ENCODE results near the gene HEMGN.
"Not testable (repeated sequence)": the region's sequence is repeated elsewhere in the genome, so short reads cannot be mapped to it uniquely, and the experiment has no call there.

HEMGN gene, protein sequence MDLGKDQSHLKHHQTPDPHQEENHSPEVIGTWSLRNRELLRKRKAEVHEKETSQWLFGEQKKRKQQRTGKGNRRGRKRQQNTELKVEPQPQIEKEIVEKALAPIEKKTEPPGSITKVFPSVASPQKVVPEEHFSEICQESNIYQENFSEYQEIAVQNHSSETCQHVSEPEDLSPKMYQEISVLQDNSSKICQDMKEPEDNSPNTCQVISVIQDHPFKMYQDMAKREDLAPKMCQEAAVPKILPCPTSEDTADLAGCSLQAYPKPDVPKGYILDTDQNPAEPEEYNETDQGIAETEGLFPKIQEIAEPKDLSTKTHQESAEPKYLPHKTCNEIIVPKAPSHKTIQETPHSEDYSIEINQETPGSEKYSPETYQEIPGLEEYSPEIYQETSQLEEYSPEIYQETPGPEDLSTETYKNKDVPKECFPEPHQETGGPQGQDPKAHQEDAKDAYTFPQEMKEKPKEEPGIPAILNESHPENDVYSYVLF

DNA sequence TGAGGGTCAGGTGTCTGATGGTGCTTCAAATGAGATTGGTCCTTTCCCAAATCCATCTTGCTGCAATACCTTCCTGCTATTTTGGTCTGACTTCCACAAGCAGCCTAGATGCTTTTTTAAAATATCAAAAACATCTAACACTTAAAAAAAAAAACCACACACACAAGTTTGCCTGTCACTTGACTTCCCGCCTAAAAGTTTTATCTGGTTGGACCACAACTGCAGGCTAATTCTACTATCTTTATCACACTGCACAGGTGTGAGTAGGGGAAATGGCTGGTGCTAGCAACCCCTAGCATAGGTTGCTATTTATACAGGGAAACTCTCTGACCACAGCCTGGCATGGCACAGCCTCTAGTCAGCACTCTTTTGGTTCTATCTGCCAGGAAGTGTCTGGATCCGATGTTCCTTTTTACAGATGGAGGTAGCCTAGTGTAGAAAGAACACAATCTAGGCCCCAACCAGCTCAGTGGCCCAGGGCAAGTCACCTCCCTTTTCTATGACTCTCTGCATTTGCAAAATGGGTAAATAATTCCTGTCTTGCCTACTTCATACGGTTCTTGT, at the start of gene HEMGN:
TSS of gene HEMGN (minus strand) at position 92 of the 564 bp plus-strand sequence. CDS start at position 56, 36 bp downstream.
- in situ Hi-C loops (cut with MboI; ENCODE audit: low sequenced_read_pairs): no loop called here

DNA sequence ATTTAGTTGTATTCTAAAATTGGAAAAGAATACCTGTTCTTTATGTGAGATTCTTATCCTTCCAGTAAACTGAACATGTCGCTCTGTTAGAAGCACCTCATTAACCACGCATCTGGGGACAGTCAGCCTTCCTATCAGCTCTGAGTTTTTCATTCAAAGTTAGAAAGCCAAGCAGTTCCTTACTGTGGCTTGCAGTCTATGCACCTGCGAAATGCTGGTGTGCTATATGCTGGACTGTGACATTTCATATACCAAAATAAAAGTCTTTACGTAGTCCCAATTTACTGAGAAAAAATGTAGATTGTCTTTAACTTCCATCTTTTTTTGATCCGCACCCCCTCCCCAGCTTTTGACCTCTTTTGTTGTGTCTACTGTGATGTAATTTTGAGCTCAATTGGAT, 49.5 kb upstream of the HEMGN start:
- in situ Hi-C loops (cut with MboI; ENCODE audit: low sequenced_read_pairs): no loop called here

DNA sequence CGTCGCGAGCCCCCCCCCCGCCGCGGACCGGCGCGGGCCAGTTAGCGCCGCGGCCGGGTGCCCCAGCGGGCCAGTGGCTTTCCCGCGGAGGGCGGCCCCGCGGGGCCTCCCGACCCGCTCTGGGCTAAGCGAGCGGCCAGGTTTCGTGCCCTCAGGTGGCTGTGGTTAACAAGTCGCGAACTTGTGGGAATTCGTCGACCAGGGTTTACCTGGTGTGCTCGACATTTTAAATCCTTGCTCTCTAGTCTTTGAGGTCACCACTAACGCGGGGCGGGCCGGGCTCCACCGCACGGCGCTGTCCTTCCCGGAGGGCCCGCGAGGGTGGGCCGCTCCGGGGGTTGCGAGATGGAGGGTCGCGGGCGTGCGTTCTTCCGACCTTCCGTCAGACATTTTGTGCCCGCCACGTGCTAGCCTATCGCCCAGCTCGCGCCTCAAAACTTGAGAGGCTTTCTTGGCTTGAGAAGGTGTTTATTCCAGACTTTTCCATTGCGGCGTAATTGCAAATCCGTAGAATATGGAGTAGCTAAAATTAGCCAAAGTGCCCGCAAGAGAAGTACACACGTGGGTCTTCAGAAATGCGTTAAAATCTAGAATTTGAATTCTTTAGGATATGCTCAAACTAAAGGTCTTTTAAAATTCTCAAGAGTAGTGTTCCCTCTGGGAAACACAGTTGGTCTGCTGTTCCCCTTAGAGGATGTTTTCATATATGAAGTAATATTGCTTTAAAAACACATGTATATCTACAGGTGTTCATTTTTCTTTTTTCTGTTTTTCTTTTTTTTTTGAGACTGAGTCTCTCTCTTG, 47.3 kb upstream of the HEMGN start:
- in situ Hi-C loops (cut with MboI; ENCODE audit: low sequenced_read_pairs): no loop called here

DNA sequence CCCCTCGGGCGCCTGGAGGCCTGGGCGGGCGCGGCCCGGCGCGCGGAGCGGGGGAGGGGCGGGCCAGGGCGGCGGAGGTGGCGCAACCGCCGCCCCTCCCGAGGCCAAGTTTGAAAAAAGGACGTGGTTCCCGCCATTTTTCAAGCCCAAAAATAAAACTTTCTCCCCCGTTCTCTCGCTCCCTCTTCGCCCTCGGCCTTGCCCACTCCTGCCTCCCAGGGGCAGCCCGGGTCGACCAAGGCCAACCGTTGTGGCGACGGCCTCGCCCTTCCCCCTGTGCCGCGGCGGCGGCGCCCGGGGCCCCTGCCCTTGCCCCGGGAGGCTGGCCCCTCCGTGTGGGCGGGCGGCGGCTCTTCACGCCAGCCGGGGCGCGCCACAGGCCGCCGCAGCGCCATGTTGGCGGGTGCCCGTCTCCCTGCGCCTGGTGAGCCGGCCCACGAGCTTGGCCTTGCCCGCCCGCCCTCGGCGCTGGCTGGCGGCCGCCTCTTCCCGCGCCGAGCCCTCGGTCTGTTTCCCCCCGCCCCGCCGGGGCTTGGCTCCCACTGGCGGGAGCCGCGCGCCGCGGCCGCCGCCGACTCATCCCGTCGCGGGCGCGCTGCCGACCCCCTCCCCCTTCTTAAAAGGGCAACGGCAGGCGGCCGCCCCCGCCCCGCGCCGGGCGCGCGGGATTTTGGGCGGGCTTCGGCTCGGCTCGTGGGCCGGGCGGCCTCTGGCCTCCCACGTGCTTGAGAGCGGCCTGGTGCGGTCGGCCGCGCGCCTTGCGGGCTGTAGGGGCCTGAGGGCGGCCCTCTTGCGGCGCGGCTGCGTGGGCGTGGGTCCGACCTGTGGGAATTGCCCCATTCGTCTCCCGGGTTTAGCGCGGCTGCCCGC, 46.5 kb upstream of the HEMGN start:
- in situ Hi-C loops (cut with MboI; ENCODE audit: low sequenced_read_pairs): no loop called here

DNA sequence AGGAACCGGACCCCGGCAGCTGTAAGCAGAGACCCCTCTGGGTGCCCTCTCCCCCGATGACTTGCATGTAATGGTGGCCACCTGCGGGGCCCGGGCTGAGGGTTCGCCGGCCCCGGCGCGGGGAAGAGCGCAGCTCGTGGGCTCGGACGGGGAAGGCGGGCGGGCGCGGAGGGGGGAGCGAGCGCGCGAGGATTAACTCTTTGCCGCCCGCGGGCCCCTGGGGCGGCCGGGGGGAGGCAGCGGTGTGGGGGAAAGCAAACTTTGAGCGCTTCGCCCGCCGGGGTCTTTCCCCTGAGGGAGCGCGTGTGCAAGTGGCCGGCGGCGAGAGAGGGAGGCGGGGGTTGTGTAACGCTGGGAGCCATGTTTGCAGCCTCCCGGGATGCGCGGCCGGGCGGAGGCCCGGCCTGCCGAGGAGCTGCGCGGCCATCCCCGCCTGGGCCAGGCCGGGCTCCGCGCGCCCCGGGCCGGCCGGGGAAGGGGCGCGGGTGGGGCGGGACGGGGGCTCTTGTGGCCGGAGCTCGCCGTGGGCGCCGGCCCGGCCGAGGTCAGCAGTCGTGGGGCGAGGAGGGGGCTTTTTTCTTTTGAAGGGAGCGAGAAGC, 45.7 kb upstream of the HEMGN start:
- in situ Hi-C loops (cut with MboI; ENCODE audit: low sequenced_read_pairs): no loop called here

DNA sequence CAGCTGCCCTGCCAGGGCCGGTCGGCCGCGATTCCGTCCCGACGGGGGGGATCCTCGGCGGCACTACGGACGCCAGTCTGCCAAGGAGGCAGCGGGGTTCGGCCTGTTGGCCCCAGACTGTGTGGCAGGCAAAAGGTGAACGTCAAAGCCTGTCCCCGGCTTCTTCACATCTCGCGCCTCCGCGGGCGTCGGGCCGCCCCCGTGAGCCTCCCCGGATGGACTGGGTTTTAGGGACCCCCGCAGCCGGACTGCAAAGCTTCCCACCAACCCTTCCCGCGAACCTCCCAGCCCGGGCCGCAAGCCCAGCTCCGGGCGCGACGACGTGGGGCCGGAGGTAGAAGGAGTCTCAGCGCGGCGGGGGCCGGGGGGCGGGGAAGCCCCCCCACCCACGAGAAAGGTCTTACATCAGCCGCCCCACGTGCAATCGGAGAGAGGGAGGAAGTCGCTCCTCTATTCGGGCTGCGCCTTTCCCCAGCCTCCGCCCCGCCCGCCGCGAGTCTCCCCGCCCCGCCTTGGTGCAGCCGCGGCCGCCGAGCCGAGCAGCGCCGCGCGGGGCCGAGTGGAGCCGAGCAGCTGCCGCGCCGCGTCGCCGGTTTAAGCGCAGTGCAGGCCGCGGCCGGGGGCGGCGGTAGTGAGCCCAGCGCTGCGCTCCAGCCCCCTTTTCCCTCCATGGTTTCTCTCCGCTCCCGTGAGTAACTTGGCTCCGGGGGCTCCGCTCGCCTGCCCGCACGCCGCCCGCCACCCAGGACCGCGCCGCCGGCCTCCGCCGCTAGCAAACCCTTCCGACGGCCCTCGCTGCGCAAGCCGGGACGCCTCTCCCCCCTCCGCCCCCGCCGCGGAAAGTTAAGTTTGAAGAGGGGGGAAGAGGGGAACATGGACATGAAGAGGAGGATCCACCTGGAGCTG, 45.0 kb upstream of the HEMGN start, which contains the start of gene ANP32B:
TSS of gene ANP32B (plus strand) at position 659 of the 906 bp plus-strand sequence. CDS start at position 874, 215 bp downstream.
- in situ Hi-C loops (cut with MboI; ENCODE audit: low sequenced_read_pairs): no loop called here

DNA sequence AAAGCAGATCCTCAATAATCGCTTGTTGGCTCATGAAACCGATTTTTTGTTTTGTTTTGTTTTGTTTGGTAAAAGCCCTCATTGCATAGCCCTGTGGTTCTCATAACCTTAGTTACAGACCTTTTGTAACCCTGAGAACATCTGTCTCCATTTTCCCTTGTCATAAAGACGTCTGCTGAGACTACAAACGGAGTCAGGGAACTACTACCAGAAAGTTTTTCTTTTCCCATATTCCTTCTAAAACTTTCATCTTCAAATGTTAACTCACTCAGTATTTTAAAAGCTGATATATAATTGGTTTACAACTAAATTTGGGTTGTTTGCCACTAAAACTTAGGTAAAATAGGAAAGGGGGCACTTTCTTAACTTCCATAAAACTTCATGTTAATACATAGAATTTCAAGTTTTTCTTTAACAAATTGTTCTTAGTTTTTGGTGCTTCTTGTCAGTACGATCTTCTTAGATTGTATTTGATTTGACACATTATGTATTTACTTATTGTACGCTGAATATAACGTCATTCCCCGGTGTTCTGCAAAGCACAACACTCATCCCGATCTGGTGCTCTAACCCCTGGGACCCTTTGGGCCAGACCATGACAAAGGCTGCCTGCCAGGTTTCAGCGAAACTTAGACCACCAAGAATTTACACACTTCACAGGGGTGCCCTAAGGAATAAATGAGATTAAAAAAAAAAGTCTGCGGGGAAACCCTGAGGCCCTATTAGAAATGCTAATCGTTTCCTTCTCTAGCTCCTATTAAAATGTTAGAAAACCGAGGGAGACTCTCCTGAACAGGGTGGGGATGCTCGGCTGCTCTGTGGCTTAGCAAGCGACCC, 44.1 kb upstream of the HEMGN start:
- in situ Hi-C loops (cut with MboI; ENCODE audit: low sequenced_read_pairs): no loop called here

DNA sequence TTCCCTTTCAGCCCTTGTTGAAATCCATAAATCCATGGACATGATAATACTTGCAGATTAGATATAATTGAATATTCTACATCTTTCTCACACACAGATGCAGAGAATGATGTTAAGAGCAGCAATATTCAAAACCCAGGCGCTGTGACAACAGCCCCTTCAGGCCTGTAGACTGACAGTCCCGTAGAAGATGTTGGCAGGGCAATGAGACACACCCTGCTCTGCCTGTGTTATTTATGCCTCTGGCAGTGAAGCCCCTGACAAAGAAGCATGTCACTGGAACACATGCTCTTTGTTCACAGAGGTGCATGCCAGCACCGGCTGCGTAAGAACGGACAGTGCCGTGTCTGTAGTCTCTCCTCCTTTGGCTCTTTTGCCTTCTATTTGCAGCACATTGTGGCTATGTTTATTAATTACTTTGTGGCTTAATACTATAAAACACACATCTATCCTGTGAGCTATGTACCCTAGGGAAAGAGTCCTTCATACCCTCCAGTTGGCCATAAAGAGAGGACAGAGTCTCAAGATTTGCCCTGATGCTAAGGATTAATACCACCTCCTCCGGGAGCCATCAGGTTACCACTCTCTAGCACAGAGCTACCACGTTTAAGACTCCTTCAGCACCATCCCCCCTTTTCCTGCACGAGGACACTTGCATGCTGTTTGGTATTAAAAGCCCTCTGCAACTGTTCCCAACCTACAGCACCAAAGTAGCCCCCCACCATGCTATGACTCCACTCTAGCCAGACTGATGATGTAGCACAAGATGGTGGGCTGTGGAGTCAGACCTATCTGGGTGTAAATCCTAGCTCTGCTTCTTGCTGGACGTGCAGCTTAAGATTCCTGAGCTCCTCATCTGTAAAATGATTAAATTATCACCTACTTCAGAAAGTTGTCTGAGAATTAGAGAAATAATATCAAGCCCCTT, 43.2 kb upstream of the HEMGN start:
- in situ Hi-C loops (cut with MboI; ENCODE audit: low sequenced_read_pairs): no loop called here

DNA sequence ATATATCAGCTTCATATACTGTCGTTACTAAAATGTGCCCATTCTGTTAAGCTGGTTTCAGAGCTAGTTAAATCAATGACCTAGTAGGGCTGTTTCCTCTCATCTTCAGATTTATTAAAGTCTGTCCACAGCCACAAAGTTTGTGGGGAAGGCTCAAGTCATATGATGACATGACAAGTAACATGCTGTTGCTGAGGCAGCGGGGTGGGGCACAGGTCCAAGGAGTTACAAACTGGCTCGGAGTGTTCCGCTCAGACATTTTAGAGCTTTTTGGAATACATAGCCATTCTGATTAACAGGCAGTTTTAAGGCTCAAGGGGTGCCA, 42.5 kb upstream of the HEMGN start:
- in situ Hi-C loops (cut with MboI; ENCODE audit: low sequenced_read_pairs): no loop called here

DNA sequence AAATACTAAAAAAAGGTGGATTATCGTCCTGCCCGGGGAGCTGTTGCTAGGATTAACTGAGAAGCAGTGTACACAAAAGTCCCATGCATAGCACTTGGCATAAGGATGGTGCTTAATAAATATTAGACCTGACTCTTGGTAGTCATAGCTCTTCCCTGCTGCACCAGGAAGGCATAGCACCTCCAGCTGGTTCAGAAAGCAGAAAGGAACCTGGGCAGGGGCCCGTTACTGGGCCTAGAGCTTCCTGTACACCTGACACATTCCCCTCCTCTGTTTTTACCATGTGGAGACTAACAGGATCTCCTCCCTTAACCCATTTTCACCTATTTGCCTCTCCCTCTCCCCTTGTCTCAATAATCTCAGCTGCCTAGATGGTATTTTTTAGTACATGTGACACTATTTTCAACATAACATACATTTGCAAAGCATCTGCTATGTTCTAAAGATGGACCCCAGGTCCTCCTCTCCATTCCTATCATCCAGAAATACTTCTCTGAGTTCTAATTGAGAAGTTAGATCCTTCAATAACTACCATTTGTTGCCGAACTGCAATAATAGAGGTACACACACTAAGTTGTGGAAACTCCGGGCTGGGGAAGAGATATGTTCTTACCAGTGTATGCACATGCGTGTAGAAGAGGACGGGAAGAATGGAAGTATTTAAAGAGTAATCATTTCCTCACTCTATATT, 42.0 kb upstream of the HEMGN start:
- in situ Hi-C loops (cut with MboI; ENCODE audit: low sequenced_read_pairs): no loop called here

DNA sequence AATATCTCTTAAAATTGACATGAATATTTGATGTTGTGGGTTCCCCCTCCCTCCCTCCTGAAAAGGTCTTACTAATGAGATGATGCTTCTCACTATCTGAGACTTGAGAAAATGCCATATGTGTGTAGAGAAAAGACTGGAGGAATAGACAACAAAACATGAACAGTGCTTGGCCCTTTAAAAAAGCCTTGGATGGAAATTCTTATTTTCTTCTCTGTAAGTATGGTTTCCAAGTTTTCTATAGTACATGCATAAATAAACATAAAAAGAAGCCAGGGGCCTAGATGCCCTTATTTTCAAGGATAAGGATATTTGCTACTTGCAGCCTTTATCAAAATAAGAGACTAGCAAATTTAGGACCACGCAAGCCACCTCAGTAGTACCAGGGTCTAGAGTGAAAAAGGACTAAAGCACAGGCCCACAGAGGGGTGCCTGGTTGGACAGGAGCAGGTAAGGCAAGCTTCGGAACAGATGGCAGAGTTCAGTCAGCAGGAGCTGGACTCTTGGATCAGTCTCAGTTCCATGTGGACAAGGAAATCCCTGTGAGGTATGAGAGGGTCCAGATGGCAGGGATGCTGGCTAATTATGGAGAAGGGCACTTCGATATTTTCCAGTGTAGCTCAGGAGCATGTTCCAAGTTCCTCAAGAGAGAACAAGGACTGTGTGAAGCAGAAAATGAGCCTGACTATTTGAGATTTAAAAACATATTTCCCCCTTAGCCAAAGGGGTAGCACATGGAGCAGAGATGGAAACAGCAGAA, 40.6 kb upstream of the HEMGN start:
- in situ Hi-C loops (cut with MboI; ENCODE audit: low sequenced_read_pairs): no loop called here

DNA sequence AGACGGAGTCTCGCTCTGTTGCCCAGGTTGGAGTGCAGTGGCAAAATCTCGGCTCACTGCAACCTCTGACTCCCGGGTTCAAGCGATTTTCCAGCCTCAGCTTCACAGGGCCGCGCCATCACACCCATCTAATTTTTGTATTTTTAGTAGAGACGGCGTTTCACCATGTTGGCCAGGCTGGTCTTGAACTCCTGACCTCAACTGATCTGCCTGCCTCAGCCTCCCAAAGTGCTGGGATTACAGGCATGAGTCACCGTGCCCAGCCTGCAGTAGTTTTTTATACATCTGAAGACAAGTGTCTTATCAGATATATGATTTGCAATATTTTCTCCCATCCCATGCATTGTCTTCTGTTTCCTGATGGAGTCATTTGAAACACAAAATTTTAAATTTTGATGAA, 38.7 kb upstream of the HEMGN start:
- in situ Hi-C loops (cut with MboI; ENCODE audit: low sequenced_read_pairs): not testable (repeated sequence)

DNA sequence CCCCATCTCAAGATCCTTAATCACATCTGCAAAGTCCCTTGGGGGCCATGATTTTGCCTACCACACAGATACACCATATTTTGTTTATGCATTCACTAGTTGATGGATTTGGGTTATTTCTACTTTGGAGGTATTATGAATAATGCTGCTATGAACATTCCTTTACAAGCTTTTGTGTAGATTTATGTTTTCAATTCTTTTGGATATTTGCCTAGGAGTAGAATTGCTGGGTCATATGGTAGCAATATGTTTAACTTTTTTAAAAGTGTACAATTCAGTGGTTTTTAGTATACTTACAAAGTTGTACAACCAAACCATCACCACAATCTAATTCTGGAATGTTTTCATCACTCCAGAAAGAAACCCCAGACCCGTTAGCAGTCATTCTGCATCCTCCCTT, 37.4 kb upstream of the HEMGN start:
- in situ Hi-C loops (cut with MboI; ENCODE audit: low sequenced_read_pairs): no loop called here

DNA sequence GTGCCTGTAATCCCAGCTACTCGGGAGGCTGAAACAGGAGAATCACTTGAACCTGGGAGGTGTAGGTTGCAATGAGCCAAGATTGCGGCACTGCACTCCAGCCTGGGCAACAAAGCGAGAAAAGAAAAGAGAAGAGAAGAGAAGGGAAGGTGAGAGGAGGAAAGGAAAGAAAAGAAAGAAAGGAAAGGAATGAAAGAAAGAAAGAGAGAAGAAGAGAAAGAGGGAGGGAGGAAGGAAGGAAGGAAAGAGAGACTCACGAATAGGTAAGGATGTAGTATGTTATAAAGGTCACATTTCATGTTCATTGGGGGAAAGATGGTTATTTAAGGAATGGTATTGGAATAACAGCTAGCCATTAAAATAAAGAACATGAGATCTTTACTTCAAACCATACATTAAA, 34.8 kb upstream of the HEMGN start:
- in situ Hi-C loops (cut with MboI; ENCODE audit: low sequenced_read_pairs): no loop called here

DNA sequence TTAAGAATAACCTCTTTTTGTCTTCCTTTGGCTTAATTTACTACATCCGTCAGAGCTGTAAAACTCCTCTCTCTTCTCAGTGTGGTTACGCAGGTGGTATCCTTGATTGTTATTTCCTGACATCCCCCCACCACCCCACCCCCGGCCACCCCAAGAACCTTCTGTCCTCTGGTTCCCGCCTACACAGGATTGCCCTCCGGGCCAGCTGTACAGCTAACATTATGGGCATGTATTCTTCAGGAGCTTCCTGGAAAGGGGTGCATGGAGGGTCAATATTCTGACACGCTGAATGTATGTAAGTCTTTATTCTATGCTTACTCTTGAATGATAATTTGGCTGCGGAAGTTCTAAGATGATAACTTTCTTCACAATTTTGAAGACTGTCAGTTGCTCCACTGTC, 32.2 kb upstream of the HEMGN start:
- in situ Hi-C loops (cut with MboI; ENCODE audit: low sequenced_read_pairs): no loop called here

DNA sequence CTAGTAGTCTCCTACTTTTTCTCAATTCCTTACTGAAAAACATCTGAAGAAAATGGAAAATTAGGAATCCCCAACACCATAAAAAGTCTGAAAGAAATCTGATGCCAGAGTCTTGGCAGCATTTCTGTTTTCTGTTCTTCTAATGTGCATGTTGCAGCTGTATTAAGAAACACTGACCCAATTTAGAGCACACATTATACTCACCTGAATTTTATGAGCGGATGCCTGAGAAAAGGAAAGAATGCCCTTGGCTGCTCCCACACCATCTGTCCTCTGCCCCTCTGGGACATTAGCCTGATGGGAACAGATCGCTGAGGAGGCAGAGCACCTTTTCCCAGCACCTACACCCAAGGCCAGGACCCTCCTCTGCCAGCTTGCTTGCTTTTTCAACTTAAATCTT, 31.0 kb upstream of the HEMGN start:
- in situ Hi-C loops (cut with MboI; ENCODE audit: low sequenced_read_pairs): no loop called here

Measured in HL-60/S4 treated with retinoic acid at 250 ng/mL for 4 days and 3 days (cell line).